ENCODE measurements around the gene PIGR.
"Not testable (repeated sequence)": the region's sequence is repeated elsewhere in the genome, so short reads cannot be mapped to it uniquely, and the experiment has no call there.

PIGR gene

GRCh38 chr1:206935491-206936067 lies 10.7 kb downstream of the PIGR start:
- FAIRE-seq (no peak), DNase-seq (ENCODE audit: low spot score) (peak; percentile 21)

GRCh38 chr1:206933333-206933945 lies 12.8 kb downstream of the PIGR start:
- DNase-seq (ENCODE audit: low spot score), result no peak
- no peak for FAIRE-seq

- DNase-seq (ENCODE audit: low spot score) (no peak), FAIRE-seq (no peak)
Observed at GRCh38 chr1:206932177-206932576, 14.1 kb downstream of the PIGR start.

- FAIRE-seq (no peak), DNase-seq (ENCODE audit: low spot score) (no peak)
Observed at GRCh38 chr1:206931709-206932108, 14.6 kb downstream of the PIGR start.

DNA sequence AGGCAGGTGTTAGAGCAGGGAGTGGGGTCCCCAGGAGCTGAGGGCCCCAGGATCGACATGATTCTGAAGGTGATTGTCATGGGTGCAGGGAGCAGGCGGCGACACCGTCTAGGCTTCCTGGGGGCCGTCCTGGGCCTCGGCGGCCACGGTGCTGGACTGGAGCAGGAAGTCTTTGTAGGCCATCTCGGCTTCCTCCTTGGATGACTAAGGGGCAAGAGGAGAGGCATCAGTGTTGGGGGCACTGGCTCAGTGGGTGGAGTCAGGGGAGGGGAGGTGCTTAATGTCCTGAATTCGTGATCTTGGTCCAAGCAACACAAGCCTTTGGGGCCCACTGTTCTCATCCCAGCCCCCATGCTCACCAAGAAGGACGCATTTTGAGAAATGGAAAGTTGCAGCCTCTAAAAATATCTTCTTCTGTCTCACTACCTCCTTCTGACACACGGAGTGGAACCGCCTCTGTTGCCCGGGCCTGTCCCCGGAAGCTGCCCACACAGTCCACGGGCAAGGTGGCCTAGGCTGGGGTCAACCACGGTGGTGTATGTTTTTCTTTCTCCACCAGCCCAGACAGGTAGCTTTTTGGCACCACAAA lies 16.0 kb downstream of the PIGR start:
- FAIRE-seq (no peak), DNase-seq (ENCODE audit: low spot score) (no peak)

DNA sequence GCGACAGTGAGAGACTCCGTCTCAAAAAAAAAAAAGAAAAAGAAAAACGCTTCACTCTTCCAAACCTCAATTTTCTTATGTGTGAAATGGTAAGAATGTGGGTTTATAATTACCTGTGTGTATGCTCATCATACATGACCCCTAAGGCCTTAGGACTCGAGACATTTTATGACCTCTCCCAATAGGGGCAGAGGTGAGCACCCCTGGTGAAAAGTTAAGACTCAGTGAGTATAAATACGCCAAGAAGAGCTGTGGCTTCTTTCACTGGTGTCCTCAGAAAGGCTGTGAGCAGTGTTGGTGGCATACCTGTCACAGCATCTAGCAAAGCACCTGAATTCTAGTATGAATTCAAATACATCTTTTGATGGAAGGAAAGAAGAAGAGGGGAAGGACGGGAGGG lies 16.7 kb downstream of the PIGR start:
- DNase-seq (ENCODE audit: low spot score) (no peak), FAIRE-seq (no peak)

- no peak for DNase-seq (ENCODE audit: low spot score)
- FAIRE-seq, result no peak
Observed at GRCh38 chr1:206926286-206926685, 20.0 kb downstream of the PIGR start.

DNA sequence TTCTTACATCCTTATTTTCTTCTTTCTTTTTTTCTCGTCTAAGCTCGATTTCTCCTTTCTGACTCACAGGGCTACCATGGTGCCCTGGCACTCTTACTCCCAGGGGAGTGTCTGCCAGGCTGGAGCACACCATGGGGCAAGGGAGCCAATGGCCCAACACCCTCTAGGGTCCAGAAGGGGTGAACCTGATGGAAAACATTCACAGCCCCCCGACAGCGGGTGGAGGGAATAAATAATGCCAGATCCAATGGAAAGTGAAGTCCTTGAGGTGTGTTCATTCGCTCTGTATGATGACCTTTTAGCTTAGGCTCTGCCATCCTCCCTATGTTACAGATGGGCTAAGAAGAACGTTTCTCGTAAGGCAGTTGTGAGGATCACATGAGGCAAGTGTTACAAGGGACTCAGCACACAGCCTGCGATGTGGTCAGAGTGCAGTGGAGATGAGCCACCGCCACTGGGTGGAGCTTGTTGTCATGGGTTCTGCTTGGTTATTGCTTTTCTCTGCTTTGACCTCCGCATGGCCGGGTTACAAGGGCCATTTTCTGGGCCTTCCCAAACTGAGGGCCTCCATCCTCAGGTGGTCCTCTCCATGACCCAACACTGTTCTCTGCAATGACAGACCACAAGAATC lies 21.0 kb downstream of the PIGR start:
- DNase-seq (ENCODE audit: low spot score) (no peak), FAIRE-seq (no peak)

DNA sequence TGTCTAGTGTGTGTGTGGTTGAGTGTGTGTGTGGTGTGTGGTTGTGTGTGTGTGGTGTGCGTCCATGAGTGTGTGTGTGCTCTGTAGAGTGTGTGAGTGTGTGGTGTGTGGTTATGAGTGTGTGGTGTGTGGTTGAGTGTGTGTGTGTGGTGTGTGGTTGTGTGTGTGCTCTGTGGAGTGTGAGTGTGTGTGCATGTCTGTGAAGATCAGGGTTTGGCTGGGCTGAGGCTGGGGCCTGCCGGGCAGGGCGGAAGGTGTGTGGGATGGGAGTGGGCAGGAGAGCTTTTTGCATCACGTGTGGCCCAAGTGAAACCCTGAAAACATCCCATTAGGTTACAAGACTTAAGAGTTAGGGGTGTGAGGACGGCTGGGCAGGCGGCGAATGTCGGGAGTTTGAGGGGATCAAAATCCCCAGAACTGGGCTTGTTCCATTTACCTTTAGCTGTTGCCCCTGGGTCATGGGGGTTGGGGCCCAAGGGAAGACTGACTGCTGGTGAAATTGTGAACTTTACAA lies 21.6 kb downstream of the PIGR start:
- no peak for FAIRE-seq
- no peak for DNase-seq (ENCODE audit: low spot score)

DNA sequence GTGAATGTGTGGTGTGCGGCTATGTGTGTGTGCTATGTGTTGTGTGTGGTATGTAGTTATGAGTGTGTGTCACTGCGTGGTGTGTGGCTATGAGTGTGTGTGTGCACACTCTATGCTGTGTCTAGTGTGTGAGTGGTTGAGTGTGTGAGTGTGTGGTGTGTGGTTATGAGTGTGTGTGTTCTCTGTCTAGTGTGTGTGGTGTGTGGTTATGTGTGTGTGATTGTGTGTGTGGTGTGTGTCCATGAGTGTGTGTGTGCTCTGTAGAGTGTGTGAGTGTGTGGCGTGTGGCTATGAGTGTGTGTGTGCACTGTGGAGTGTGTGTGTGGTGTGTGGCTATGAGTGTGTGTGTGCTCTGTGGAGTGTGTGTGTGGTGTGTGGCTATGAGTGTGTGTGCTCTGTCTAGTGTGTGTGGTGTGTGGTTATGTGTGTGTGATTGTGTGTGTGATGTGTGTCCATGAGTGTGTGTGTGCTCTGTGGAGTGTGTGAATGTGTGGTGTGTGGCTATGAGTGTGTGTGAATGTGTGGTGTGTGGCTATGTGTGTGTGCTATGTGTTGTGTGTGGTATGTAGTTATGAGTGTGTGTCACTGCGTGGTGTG lies 22.2 kb downstream of the PIGR start:
- DNase-seq (ENCODE audit: low spot score), result not testable (repeated sequence)
- FAIRE-seq, result peak; percentile 100

DNA sequence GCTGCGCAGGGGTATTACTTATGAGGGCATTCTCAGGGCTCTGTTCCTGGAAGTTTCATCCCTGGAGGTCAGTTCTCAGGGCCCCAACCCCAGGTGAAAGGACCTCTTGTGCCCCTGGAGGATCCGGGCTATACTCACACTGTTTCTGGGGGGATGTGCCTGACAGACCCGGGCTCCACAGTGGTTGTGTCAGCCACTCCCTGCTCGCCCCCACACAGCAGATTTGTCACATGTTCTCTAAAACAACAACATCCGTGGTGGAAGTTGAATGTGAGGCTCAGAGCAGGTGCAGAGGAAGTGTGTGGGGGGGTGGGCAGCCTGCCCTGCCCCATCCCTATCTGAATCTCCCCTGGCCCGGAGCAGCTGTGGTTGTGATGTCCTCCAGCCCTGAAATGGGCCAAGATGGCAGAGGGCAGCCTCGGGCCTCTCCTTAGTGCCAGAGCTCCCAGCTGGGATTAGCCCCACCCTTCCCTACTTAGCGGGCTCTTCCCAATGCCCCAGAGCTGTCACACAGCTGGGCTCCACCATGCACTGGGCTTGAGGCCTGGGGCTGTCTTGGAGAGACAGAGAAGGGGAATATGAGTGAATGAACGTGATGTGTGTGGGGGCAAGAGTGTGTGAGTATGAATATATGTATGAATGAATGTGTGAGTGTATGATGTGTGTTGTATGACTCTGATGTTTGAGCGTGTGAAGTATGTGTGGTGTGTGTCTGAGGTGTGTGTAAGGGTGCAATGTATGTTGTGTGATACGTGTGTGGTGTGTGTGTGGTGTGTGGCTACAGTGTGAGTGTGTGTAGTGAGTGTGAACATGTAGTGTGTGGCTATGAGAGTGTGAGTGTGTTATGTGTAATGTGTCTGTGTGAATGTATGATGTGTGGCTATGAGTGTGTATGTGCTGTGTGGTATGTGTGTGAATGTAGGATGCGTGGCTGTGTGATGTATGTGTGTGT lies 23.0 kb downstream of the PIGR start:
- DNase-seq (ENCODE audit: low spot score) (no peak), FAIRE-seq (no peak)

DNA sequence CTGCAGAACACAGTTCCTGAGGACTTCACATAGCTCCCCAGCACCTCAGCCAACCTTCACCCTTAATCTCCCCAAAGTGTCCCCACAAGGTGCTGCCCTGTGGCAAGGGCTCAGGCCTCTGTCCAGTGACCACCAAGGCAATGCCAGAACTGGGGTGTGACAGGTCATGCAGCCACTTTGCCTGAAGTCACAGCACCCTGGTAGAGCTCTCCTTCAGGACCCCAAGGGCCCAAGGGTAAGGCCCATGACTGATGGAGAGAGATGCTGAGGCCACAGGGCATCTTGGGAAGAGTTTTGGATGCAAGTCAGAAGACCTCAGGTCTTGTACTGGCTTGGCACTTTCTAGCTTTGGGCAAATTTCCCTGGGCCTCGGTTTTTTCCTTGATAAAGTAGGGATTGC lies 23.7 kb downstream of the PIGR start:
- FAIRE-seq (no peak), DNase-seq (ENCODE audit: low spot score) (no peak)

GRCh38 chr1:206921772-206922265 lies 24.4 kb downstream of the PIGR start, which contains the start of gene FCMR:
FCMR (minus strand) TSS chr1:206921941; CDS start chr1:206921854, 87 bp downstream.
- FAIRE-seq (no peak), DNase-seq (ENCODE audit: low spot score) (no peak)

- FAIRE-seq, result no peak
- no peak for DNase-seq (ENCODE audit: low spot score)
Observed at GRCh38 chr1:206918076-206918475, 28.2 kb downstream of the PIGR start.

- no peak for DNase-seq (ENCODE audit: low spot score)
- no peak for FAIRE-seq
Observed at GRCh38 chr1:206916000-206916709, 30.1 kb downstream of the PIGR start.

DNA sequence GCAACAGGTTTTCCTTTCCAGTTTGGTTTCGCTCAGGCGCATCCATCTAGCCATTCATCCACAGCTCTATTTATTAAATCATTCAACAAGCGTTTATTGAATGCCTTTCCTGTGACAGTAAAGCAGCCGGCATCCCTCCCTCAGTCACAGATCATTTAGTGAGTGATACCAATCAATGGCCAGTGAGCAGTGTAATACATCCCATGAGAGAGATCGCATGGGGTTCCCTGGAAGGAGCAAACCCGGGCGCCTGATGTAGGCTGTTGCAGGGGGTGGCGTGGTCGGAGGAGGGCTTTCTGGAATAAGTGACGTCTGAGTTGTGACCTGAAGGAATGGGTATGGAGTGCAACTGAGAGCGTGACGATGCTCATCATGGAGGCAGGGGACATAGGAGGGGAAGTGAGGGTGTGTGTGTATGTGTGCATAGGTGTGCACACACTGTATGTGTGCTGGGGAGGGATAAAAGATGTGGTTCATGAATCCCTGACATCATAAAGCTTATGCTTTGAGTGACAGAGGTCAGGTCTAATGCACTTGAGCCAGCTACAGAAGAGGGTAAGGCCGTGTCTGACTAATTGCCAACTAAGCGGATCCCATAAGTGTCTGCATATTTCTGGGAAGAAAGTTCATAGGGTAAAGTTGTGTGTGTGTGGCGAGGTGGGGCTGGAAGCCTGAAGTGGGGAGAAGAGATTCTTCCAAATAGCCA lies 31.1 kb downstream of the PIGR start:
- no peak for DNase-seq (ENCODE audit: low spot score)
- FAIRE-seq, result no peak

DNA sequence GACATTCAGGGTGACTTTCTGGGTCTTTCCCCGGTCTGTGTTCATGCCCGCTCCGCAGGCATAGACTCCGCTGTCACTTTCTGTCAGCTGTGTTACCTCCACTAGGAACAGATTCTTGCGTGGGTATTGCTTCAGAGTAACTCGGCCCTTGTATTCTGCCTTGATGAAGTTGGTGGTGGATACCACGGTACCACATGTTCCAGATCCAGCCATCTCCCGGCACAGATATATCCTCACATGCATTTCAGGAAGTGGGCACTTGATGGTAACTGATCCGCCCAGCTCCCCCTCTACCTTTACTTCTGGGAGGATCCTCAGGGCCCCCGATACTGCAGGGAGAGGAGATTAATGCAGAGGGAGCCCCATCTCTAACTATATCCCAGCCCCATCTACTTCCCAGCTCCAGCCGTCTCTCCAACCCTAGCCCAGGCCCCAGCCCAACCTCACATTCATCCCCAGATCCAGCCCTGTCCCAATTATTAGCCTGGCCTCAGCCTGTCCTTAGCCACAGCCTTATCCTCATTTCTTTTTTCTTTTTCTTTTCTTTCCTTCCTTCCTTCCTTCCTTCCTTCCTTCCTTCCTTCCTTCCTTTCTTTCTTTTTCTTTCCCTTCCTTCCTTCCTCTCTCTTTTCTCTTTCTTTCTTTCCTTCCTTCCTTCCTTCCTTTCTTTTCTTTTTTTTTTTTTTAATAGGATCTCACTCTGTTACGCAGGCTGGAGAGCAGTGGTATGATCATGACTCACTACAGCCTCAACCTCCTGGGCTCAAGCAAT lies 32.3 kb downstream of the PIGR start:
- no peak for FAIRE-seq

DNA sequence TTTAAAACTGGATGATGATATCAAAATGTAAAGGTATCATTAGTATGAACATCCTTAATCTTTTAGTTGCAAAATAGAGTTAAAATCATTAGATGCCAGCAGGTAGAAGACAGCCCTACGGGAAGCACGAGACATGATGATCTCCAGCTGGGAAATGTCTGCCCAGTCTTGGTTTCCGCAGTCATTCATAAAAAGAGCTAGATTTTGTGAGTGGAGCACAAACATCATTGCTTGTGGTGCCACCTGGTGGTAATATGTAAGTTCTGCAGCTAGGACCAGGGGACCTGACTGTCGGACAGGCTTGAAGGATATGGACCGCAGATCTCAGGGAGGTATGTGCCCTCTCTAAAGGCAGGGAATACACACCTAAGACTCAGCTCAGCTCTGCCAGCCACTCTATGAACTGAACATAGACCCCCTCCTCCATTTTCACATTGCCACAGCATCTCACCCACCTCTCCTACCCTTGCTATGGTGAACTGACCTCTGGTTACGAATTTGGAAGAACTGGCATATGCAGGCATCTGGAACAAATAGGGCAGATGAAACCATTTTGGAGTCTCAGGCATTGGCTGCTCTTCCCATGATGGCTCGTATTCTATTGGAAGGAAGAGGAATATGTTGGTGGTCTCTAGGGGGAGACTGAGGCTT lies 33.7 kb downstream of the PIGR start:
- FAIRE-seq, result no peak
- DNase-seq (ENCODE audit: low spot score), result peak; percentile 78

More for the DNA sequence above, 32.3 kb downstream of the PIGR start:
- DNase-seq (ENCODE audit: low spot score), result no peak
